SK-N-SH (cell line): ENCODE results near the gene PLEKHA6. TPM values are rescaled to one million over a fixed set of nuclear protein-coding genes. Genes with fewer than 3 reads are reported as not detected.

Experiments used
- CTCF ChIA-PET: fragments of 300-600, 350-600 bp; formaldehyde crosslinking; extraction: SDS; loops from one replicate; lab custom pipeline; 2021; lab: Yijun Ruan, JAX
- POLR2A ChIA-PET: fragments of 350-600 bp; sonication (Branson Sonifier 250); formaldehyde crosslinking; extraction: SDS; loops from one replicate; lab custom pipeline; 2020; ENCODE audit warnings: antibody characterized with exemption, inconsistent platforms; lab: Yijun Ruan, JAX
- DNase-seq: peaks from one replicate; pipeline ENCODE4 v3.0.0; 2012
- H2AFZ ChIP-seq: fragments of 200-600 bp; sonication (generic); 2 replicates; pipeline ENCODE4 v1.8.1; 2016; ENCODE audit warnings: antibody characterized with exemption, mild to moderate bottlenecking, low read depth
- H3F3A ChIP-seq: fragments of 200-600 bp; sonication (generic); replicated peaks from 2 replicates; pipeline ENCODE3; 2016; ENCODE audit warnings: antibody characterized with exemption, mild to moderate bottlenecking; ENCODE audit not compliant: insufficient read depth
- H3K27ac ChIP-seq, 2 experiments: fragments of 200-500 bp in 1 of 2; fragments of 200-600 bp in 1 of 2; sonication (Bioruptor generic) in 1 of 2; sonication (generic), shearing (Covaris generic) in 1 of 2; 2 replicates each; pipeline versions ENCODE4 v1.5.1 to v1.6.1; 2014 to 2016; ENCODE audit warnings: low read depth in 2 of 2, inconsistent platforms in 1 of 2, low read length in 1 of 2, mild to moderate bottlenecking in 1 of 2, mixed read lengths in 1 of 2
- H3K27me3 ChIP-seq: fragments of 200-600 bp; sonication (generic), shearing (Covaris generic); 2 replicates; pipeline ENCODE4 v1.6.1; 2016; ENCODE audit warnings: mixed run types; ENCODE audit not compliant: insufficient read depth
- H3K36me3 ChIP-seq, 2 experiments: fragments of 200-500 bp in 1 of 2; fragments of 200-600 bp in 1 of 2; sonication (Bioruptor generic) in 1 of 2; sonication (generic) in 1 of 2; replicated peaks in 1 of 2; 2 replicates each; pipeline versions ENCODE3 to v1.5.1; 2014 to 2016; ENCODE audit warnings: low read length in 1 of 2, mild to moderate bottlenecking in 1 of 2; ENCODE audit not compliant: insufficient read depth in 2 of 2, control insufficient read depth in 1 of 2
- H3K4me1 ChIP-seq, 2 experiments: fragments of 200-500 bp in 1 of 2; fragments of 200-600 bp in 1 of 2; sonication (Bioruptor generic) in 1 of 2; sonication (generic), shearing (Covaris generic) in 1 of 2; 2 replicates each; pipeline versions ENCODE4 v1.5.1 to v1.6.1; 2014 to 2016; ENCODE audit warnings: low read depth in 1 of 2, low read length in 1 of 2, mixed run types in 1 of 2; ENCODE audit not compliant: insufficient read depth in 2 of 2, control insufficient read depth in 1 of 2
- H3K4me2 ChIP-seq: fragments of 200-600 bp; sonication (generic), shearing (Covaris generic); 2 replicates; pipeline ENCODE4 v1.6.1; 2017; ENCODE audit warnings: mixed run types
- H3K4me3 ChIP-seq, 2 experiments: fragments of 200-500 bp in 1 of 2; fragments of 200-600 bp in 1 of 2; sonication (Bioruptor generic) in 1 of 2; sonication (generic), shearing (Covaris generic) in 1 of 2; 2 replicates each; pipeline versions ENCODE4 v1.5.1 to v1.8.1; 2014 to 2016; ENCODE audit warnings: low read depth in 2 of 2, inconsistent platforms in 1 of 2, low read length in 1 of 2, mild to moderate bottlenecking in 1 of 2, mixed read lengths in 1 of 2, moderate library complexity in 1 of 2
- H3K79me2 ChIP-seq: fragments of 200-600 bp; sonication (generic); 2 replicates; pipeline ENCODE4 v1.8.1; 2017; ENCODE audit warnings: mild to moderate bottlenecking; ENCODE audit not compliant: insufficient read depth
- H3K9ac ChIP-seq: fragments of 200-600 bp; sonication (generic); 2 replicates; pipeline ENCODE4 v1.6.1; 2017; ENCODE audit warnings: mixed run types
- H3K9me2 ChIP-seq: fragments of 200-600 bp; sonication (generic); 2 replicates; pipeline ENCODE4 v1.6.1; 2017; ENCODE audit warnings: mixed run types
- H3K9me3 ChIP-seq: fragments of 200-600 bp; sonication (generic); 2 replicates; pipeline ENCODE4 v1.6.1; 2017; ENCODE audit warnings: mixed run types, mild to moderate bottlenecking, moderate library complexity
- H4K20me1 ChIP-seq: fragments of 200-600 bp; sonication (generic); 2 replicates; pipeline ENCODE4 v1.6.1; 2017; ENCODE audit warnings: mild to moderate bottlenecking, mixed run types; ENCODE audit not compliant: insufficient read depth
- CHD2 ChIP-seq: fragments of 150-350 bp; IDR thresholded peaks from 2 replicates; pipeline ENCODE4 v1.6.1; 2018; ENCODE audit warnings: low read length; ENCODE audit not compliant: partially characterized antibody
- MEF2A ChIP-seq: IDR thresholded peaks from 2 replicates; pipeline ENCODE4 v1.4.0; 2012; ENCODE audit warnings: low read depth, borderline replicate concordance
- MXI1 ChIP-seq: IDR thresholded peaks from 2 replicates; pipeline ENCODE4 v1.6.1; 2012; ENCODE audit warnings: mild to moderate bottlenecking, low read depth, low read length, improper control_type of control experiment
- RAD21 ChIP-seq: IDR thresholded peaks from 2 replicates; pipeline ENCODE4 v1.6.1; 2012; ENCODE audit warnings: mild to moderate bottlenecking, low read length
- RFX5 ChIP-seq: IDR thresholded peaks from 2 replicates; pipeline ENCODE4 v1.6.1; 2012; ENCODE audit warnings: mild to moderate bottlenecking, improper control_type of control experiment, low read length
- TAF1 ChIP-seq: IDR thresholded peaks from 2 replicates; pipeline ENCODE4 v1.6.1; 2012; ENCODE audit warnings: low read depth, mild to moderate bottlenecking, low read length, moderate library complexity, borderline replicate concordance
- WGBS: methylation state at CpG from one replicate; pipeline ENCODE4 v1.1.6; 2017; ENCODE audit warnings: low lambda C conversion rate; 5-methylcytosine and 5-hydroxymethylcytosine counted together
- polyA plus RNA-seq, 3 experiments: library from polyadenylated mRNA; depleted of rRNA; stranded (reverse); fragments of >200 nt; gene quantifications; 2 replicates each; pipeline ENCODE4 v1.2.3, GENCODE V29; 2012
- TF ChIP-seq, protein P1 (sequence below): IDR thresholded peaks from 2 replicates; pipeline ENCODE4 v1.6.1; 2012; ENCODE audit warnings: mild to moderate bottlenecking, low read depth, low read length, moderate library complexity

PLEKHA6 gene
- polyA plus RNA-seq, 1 of the 3 experiments (the other 2 are of a cell fraction): 1.2 TPM

DNA sequence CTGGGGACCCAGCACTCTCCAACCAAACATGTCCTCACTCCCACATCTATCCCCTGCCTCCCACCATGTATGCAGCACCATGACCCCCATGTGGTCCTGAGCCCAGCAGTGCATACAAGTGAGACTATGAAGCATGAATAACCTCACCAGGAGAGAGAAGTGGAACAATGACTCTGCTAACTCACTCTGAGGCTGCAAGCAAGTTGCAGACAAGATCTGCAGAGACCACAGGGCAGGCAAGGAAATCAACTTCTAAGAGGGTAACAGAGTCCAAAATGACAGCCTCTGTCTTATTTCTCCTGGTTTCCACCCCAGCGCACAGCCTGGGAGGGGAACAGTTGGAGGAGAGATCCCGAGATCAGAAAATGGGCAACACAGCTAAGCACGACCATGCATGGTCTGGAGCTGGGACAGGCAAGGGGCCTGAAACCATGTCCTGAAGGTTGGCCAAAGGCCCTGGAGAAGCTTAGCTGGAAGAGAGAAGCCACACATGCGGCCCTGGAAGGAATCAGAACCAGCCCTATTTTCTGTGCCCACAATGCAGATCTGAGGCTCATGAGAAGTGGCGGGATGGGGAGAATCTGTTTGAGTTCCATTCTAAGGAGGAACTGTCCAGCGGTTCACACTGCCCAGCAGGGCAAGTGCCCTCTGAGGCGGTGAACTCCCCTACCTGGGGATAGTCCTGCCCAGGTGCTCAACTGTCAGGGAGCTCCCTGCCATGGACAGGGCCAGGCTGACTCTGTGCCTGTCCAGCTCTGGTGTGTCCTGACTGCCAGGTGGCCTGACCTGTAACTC lies 181.0 kb downstream of the PLEKHA6 start:
- no peak overlapping the region for H2AFZ ChIP-seq
- no peak for TF ChIP-seq CHD2
- TF ChIP-seq, protein P1, sequence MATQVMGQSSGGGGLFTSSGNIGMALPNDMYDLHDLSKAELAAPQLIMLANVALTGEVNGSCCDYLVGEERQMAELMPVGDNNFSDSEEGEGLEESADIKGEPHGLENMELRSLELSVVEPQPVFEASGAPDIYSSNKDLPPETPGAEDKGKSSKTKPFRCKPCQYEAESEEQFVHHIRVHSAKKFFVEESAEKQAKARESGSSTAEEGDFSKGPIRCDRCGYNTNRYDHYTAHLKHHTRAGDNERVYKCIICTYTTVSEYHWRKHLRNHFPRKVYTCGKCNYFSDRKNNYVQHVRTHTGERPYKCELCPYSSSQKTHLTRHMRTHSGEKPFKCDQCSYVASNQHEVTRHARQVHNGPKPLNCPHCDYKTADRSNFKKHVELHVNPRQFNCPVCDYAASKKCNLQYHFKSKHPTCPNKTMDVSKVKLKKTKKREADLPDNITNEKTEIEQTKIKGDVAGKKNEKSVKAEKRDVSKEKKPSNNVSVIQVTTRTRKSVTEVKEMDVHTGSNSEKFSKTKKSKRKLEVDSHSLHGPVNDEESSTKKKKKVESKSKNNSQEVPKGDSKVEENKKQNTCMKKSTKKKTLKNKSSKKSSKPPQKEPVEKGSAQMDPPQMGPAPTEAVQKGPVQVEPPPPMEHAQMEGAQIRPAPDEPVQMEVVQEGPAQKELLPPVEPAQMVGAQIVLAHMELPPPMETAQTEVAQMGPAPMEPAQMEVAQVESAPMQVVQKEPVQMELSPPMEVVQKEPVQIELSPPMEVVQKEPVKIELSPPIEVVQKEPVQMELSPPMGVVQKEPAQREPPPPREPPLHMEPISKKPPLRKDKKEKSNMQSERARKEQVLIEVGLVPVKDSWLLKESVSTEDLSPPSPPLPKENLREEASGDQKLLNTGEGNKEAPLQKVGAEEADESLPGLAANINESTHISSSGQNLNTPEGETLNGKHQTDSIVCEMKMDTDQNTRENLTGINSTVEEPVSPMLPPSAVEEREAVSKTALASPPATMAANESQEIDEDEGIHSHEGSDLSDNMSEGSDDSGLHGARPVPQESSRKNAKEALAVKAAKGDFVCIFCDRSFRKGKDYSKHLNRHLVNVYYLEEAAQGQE: peak; percentile 79; the same call in 1 of the 2 replicates
- TF ChIP-seq, all 33 proteins: peak for 1
- DNase-seq: no peak
- Histone ChIP-seq H4K20me1 (no peaks in the 10 kb centered on the region), H3K27ac (no peak overlapping the region), H3K9me2 (no peaks in the 10 kb centered on the region), H3K9me3 (no peaks in the 10 kb centered on the region), H3K4me1 (no peaks in the 10 kb centered on the region), H3K4me2 (no peak overlapping the region), H3F3A (no peaks in the 10 kb centered on the region), H3K4me3 (no peak overlapping the region), H3K27me3 (no peaks in the 10 kb centered on the region; the same call in 1 of the 2 replicates), H3K9ac (no peak overlapping the region), H3K36me3 (no peaks in the 10 kb centered on the region), H3K79me2 (no peaks in the 10 kb centered on the region)
- 81% methylated on average over 5 of the region's 7 CpGs for WGBS
- CTCF ChIA-PET: interaction anchor here (0.8 to 5.5 kb wide), 4 partner anchors 10 to 307 kb away, joined by 3 to 33 read pairs (median 6); no protein-coding TSS in a partner anchor
- POLR2A ChIA-PET: no interaction called here

DNA sequence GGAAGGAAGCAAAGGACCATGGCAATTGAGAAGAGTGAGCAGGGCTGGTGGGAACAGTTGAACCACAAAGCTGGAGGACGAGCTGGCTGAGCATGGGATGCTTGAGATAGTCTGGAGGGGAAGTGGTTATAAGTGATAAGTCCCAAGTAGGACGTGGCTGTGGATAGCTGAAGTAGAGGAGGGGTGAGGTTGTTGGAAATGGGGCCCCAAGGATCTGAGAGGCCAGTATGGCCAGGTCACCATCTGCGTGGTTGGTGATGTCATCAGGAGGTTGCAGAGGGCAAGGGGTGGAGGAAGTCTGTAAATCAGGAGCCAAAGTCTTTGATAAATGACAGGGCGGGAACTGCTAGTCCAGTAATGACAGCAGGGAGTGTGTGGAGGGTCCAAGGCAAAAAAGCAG lies 182.6 kb downstream of the PLEKHA6 start:
- H3K4me1 ChIP-seq: 0 out of 4 replicates have a peak, but pooled peaks cover 0 to 3% of the 10 kb centered on the region in 2 experiments
- no peak overlapping the region for H3K4me2 ChIP-seq
- no peaks in the 10 kb centered on the region for H3K9me3 ChIP-seq
- H3K27ac ChIP-seq: no peak overlapping the region
- H3K27me3 ChIP-seq: no peaks in the 10 kb centered on the region; the same call in 1 of the 2 replicates
- DNase-seq: no peak
- POLR2A ChIA-PET: no interaction called here
- H2AFZ ChIP-seq: no peak overlapping the region
- WGBS: 33% methylated on average over 4 of the region's 4 CpGs
- H4K20me1 ChIP-seq: no peaks in the 10 kb centered on the region
- no peaks in the 10 kb centered on the region for H3K79me2 ChIP-seq
- no peak for TF ChIP-seq MXI1
- TF ChIP-seq RAD21: no peak
- no peak for TF ChIP-seq MEF2A
- no peak for TF ChIP-seq RFX5
- TF ChIP-seq TAF1: no peak
- no peak overlapping the region for H3K9ac ChIP-seq
- no peaks in the 10 kb centered on the region for H3K9me2 ChIP-seq
- CTCF ChIA-PET: interaction anchor here (0.9 to 5.5 kb wide), 4 partner anchors 14 to 234 kb away, joined by 4 to 33 read pairs (median 4); no protein-coding TSS in a partner anchor
- H3F3A ChIP-seq: no peaks in the 10 kb centered on the region
- H3K4me3 ChIP-seq: no peak overlapping the region
- no peaks in the 10 kb centered on the region for H3K36me3 ChIP-seq
